GM10847 (cell line): ENCODE measurements around the gene MINK1.

Experiments
- POLR2A ChIP-seq: IDR thresholded peaks from 2 replicates; pipeline ENCODE4 v1.6.1; 2011; ENCODE audit not compliant: insufficient read length; ENCODE audit errors: extremely low read depth

Gene MINK1

DNA sequence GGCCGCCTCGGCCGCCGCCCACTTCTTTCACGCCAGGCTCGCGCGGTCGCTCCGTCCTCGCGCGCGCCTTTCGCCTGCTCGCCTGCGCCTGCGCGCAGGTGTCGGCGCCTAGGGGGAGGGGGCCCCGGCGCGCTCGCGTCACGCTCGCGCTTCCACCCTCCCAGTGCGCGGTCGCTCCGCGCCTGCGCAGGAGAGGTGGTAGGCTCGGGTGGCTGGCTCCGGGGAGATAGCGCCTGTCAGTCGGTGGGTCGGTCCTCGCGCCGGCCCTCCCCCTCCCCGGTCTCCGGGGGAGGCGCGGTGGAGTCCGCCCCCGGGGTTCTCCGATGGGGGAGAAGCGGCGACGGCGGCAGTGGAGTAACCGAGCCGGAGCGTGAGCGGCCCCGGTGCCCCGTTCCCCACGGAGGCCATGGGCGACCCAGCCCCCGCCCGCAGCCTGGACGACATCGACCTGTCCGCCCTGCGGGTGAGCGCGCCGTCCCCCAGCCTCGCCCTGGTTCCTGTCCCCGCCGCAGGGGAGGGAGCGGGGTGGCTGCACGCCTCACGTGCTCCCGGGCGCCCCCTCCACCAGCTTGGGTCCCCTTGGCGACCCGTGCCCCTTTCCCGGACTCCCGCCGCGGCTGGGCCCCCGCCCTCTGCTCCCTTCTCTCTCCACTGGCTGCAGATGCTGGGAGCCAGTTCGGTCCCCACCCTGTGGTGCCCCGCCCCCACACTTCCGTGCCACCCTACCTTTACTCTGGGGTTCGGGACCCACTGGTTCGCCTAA lies at the start of gene MINK1:
Gene MINK1 (plus strand): TSS at position 163 of the 763 bp plus-strand sequence. CDS start 244 bp downstream, at position 407.
- peak; percentile 65 for TF ChIP-seq POLR2A

DNA sequence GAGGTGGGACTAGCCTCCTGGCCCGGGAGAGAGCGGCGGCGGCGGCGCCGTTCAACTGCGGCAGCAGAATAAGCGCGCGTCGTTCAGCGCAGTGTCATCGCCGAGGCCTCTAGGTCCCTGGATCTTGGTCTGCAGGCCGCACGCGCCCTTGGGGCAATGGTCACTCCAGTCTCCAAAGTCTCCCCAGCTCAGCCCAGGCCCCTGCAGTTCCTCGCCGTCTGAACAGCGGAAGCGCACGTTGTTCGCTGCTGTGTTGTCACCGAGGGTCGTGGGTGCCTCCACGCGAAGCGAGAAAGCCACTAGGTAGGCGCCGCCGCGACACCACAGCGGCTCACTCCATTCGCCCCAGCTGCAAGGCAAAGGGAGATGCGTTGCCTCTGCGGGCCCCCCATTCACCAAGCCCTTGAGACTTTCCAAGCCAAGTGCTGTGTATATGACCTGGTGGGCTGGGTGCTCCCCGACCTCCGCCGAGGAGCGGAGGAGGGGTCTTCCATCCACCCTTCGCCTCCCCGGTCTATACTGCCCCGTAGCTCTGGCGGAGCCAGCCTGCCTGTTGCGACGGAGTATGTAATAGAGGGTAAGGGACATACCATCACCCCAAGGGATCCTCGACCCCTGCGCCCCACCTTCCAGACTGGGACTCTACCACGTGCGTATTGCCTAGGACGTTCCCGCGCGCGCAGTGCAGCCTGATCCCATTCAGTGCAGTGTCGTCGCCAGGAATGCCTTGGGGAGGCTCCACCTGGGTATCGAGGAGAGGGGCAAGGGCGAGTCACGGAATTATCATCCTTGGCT lies 47.6 kb upstream of the MINK1 start:
- TF ChIP-seq POLR2A, result no peak

DNA sequence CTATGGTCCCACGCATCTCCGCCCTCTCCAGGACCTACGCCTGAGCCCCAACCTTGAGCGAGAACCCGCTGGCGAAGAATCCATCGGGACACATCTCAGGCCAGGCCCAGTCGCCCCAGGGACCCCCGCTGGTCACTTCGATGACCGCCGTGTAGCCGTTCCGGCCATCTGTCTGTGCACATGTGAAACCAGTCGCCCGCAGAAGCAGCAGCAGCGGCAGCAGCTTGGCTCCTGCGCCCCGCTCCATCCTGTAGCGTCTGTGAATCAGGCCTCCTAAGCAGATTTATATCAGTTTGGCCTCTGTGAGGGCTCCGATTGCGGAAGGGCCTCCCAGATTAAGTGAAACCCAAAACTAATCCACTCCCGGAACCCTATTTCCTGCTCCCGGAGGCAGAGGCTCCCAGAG lies 47.0 kb upstream of the MINK1 start, which contains the start of gene VMO1:
Gene VMO1 (minus strand): TSS at position 259 of the 406 bp plus-strand sequence. CDS start 12 bp downstream, at position 247.
- no peak for TF ChIP-seq POLR2A

DNA sequence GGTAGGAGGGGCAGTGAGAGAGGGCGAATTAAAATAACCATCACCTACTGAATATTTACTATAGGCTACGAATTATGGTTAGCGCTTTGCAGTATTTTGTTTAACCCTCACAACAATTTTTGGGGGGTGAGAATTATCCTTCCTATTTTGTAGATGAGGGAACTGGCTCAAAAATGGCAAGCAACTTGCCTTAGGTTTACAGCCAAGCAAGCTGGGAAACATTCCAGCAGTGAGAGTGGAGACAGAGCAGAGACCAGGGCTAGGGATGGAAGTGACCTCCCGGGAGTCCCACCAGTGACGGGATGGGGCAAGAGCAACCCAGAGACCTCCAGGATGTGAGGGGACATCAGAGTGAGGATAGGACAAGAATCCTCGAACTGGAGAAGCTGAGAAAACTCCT lies 46.6 kb upstream of the MINK1 start:
- no peak for TF ChIP-seq POLR2A

DNA sequence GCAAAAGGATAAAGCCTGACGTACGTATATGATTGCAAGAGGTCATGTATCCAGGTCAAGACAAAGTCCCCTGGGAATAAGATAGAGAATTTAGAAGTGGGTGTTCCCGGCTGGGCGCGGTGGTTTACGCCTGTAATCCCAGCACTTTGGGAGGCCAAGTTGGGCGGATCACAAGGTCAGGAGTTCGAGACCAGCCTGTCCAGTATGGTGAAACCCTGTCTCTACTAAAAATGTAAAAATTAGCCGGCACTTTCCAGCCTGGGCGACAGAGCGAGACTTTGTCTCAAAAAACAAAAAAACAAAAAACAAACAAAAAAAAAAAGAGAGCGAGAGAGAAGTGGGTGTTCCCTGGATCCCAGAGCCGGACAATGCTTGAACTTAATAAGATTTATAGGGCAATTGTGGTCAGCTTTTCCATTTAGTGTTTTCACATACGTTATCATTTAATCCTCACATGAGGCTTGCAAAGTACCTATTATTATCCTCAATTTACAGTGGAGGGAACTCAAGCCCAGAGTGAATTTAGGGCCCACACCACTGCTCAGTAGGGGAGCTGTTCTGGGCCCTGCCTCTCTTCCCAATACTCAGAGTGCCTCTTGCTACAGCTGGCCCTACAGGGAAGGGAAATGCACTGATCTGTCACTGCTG lies 44.9 kb upstream of the MINK1 start:
- TF ChIP-seq POLR2A, result no peak

DNA sequence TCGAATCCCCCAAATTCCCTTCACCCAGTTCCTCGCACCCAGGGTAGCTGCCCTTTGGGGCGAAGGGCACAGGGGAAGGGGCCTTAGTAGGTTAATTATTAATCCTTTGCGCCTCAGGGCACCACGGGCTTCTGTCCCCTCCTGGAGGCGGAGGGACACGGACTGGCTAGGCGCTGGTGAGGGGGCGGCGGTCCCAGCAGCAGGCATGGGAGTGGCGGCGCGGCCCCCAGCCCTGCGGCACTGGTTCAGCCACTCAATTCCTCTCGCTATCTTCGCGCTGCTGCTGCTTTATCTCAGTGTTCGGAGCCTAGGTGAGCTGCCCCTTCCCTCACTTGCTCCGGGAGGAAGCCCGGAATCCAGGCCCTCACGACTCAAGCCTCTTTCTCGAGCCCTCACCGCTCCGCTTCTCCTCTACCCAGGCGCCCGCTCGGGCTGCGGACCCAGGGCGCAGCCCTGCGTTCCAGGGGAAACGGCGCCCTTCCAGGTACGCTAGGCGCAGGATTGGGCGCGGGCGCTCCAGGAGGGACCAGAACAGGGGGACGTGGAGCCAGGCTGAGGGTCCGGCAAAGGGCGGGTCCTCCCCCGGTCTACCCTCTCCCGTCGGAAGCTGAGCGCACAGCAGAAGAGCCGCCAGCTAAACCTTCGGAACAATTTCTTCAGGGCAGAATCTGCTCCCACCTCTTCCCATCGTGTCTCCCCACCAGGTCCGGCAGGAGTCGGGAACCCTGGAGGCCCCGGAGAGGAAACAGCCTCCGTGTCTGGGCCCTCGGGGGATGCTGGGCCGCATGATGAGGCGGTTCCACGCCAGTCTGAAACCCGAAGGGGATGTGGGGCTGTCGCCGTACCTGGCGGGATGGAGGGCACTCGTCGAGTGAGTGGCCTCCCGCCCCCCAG lies 44.1 kb upstream of the MINK1 start, which contains the start of gene GLTPD2:
Gene GLTPD2 (plus strand): TSS at position 158 of the 894 bp plus-strand sequence. CDS start 48 bp downstream, at position 206.
- TF ChIP-seq POLR2A, result no peak

DNA sequence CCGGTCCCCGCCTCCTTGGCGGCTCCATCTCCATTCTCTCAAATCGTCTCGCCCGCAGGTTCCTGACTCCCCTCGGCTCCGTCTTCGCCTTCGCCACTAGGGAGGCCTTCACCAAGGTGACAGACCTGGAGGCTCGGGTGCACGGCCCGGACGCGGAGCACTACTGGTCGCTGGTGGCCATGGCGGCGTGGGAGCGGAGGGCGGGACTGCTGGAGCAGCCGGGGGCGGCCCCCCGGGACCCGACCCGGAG lies 43.5 kb upstream of the MINK1 start:
- no peak for TF ChIP-seq POLR2A

DNA sequence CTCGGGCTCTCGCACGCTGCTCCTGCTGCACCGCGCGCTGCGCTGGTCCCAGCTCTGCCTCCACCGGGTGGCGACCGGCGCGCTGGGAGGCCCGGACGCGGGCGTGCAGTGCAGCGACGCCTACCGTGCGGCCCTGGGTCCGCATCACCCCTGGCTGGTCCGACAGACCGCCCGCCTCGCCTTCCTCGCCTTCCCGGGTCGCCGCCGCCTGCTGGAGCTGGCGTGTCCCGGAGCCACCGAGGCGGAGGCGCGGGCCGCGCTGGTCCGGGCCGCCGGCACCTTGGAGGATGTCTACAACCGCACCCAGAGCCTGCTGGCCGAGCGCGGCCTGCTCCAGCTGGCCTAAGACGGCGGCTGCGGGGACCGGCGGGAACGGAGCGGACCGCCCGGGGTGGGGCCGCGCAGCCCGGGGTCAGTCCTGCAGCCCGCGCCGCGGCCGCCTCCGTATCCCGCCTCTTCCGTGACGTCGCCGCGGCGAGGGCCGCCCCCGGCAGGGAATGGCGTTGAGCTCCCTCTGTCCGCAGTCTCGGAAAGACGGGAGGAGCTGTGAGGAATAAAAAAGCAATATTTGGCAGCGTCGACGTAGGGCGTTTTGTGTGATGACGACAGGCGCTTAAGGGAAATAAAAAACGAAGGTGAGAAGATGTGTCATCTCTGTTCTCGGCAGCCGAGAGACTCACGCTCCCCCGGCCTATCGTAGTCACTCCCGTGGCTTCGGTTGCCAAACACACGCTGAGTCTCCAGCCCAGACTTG lies 43.0 kb upstream of the MINK1 start:
- TF ChIP-seq POLR2A, result peak; percentile 59

DNA sequence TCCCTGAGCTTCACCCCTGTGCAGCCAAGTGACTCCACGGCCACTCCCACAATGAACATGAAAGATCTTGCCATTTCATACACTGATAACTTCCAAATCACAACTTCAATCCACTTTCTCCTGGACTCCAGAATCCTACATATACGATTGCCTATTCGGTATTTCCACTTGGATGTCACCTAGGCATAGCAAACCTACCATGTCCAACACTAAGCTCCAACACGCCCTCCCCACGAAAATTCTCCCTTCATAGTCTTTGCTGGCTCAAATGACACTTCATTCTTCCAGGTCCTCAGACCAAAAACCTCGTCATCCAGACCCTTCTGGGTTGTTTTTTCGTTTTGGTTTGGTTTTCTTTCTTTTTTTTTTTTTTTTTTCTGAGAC lies 42.4 kb upstream of the MINK1 start:
- TF ChIP-seq POLR2A, result no peak

DNA sequence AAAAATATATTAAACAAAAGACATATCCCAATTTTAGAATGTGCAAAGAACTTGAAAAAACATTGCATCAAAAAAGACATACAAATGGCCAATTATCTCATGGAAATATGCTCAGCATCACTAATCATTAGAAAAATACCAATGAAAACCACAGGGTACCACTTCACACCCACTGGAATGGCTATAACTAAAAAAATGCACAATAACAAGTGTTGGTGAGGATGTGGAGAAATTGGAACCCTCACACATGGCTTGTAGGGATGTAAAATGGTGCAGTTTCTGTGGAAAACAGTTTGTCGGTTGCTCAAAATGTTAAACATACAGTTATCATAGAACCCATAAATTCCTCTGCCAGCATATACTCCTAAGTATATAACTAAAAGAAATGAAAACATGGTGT lies 38.0 kb upstream of the MINK1 start:
- TF ChIP-seq POLR2A, result no peak

DNA sequence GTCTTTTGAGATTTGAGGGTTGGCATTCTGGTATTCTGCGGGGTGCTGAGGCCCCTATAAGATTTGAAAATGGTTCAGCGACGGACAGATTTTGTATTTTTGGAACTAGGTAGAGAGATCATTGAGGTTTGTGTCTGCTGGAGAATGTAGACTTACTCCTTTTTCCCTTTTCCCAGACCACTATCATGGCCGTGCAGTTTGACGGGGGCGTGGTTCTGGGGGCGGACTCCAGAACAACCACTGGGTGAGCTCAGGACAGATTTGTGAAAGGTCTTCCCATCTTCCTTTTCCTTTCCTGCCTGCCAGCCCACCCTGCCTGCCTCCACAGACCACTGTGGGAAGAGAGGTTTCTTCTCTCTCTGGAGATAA lies 36.6 kb upstream of the MINK1 start:
- no peak for TF ChIP-seq POLR2A

DNA sequence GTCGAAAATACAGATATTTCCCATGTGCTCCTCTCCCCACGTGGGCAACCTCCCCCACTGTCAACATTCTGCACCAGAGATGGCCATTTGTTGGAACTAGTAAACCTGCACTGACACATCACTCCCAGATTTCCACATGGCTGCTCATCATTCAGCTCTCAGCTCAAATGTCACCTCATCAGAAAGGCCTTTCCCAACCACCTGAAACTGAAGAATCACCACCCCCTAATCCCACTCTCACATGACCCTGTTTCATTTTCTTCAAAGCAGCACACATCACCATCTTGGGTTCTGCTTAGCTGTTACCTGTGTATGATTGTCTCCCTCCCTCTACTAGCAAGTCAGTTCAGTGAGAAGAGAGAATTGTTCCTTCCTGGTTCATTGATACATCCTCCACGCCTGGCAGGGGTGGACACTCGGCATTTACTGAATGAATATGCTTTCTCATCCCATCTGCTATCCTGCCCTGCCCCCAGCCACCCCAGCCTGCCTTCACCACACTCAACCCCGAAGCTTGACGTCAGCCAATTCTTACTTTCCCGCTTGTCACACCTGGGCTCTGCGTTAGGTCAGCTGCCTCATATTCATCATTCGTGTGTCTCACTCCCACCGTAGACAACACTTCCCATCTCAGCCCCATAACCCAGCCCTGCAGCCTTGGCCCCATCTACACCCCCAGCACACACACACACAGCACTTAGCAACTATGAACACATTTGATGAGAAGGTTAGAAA lies 32.5 kb upstream of the MINK1 start:
- no peak for TF ChIP-seq POLR2A

DNA sequence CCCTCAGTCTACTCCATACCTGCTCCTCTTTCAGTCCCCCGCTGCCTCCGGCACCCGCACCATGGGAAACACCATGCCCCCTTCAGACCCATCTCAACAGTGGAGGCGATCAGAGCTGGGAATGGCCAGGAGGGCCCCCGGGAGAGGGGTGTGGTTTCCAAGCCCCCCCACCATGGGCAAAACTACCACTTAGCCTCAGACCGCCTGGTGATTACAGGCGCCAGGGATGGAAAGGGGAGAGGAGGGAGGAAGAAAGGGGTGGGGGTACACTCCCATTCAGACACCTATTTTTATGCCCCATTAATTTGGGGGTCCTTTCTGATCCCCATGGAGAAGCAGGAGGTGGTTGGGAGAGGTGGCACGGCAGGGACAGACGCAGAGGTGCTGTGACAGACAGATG lies 30.9 kb upstream of the MINK1 start, which contains the start of gene C17orf114:
Gene C17orf114 (minus strand): TSS at position 101 of the 400 bp plus-strand sequence.
- TF ChIP-seq POLR2A, result no peak

DNA sequence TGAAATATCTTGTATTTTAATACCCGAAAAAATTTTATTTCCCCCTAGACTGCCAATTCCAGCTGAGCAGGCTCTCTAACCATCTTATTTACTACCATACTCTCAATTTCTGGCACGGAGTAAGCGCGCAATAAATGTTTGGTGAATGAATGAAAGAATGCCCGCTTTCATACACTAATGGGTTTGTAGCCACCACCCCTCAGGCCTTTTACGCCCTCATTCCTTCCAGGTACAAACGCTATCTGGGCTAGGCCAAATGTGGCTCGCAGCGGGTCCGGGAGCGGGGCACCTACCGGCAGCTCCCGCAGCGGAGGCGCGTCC lies 26.7 kb upstream of the MINK1 start:
- no peak for TF ChIP-seq POLR2A
